ENCODE measurements around the gene CRYZL1.

- no peak for TF ChIP-seq ZNF274 (IDR thresholded peaks at IDR 0.05; ENCODE audit: low read depth, low read length)
- no peak for TF ChIP-seq YY1 (IDR thresholded peaks at IDR 0.05; ENCODE audit: insufficient read depth, insufficient read length)
- no peak for TF ChIP-seq SUZ12 (IDR thresholded peaks at IDR 0.05; ENCODE audit: extremely low read depth, insufficient read depth, insufficient read length)
Measured at GRCh38 chr21:33543505-33544129, 97.9 kb downstream of the CRYZL1 start.
